H1 (cell line): ENCODE results near the gene RAET1E. TPM values are rescaled to one million over a fixed set of nuclear protein-coding genes. Genes with fewer than 3 reads are reported as not detected.

Experiments
- ASH2L ChIP-seq: fragments of 200-600, 300-600 bp; sonication (generic); IDR thresholded peaks from one replicate; pipeline ENCODE4 v1.7.1; 2017; ENCODE audit warnings: low read length
- CBX8 ChIP-seq: fragments of 300-800, 300-1000 bp; sonication (generic); IDR thresholded peaks from 2 replicates; pipeline ENCODE4 v1.7.1; 2016; ENCODE audit warnings: low read depth, low read length, borderline replicate concordance
- CREB1 ChIP-seq: IDR thresholded peaks from 2 replicates; pipeline ENCODE4 v1.6.1; 2012; ENCODE audit warnings: inconsistent platforms
- EGR1 ChIP-seq: IDR thresholded peaks from 2 replicates; pipeline ENCODE4 v1.6.1; 2011; ENCODE audit warnings: low read depth, low read length, borderline replicate concordance
- PHF8 ChIP-seq: fragments of 200-600 bp; sonication (generic); conservative IDR thresholded peaks from 2 replicates; pipeline ENCODE4 v1.7.1; 2012; ENCODE audit warnings: low read depth, mild to moderate bottlenecking, inconsistent platforms, low read length, moderate library complexity
- POLR2AphosphoS5 ChIP-seq: IDR thresholded peaks from 2 replicates; pipeline ENCODE4 v1.6.1; 2011; ENCODE audit warnings: low read depth, low read length
- RNF2 ChIP-seq: fragments of 200-900, 300-1000 bp; sonication (generic); IDR thresholded peaks from 2 replicates; pipeline ENCODE4 v1.7.1; 2016; ENCODE audit warnings: borderline replicate concordance, low read depth, mild to moderate bottlenecking, antibody characterized with exemption, low read length; ENCODE audit not compliant: poor library complexity, severe bottlenecking; ENCODE audit errors: missing control alignments
- SAP30 ChIP-seq: fragments of 300-600 bp; sonication (generic); IDR thresholded peaks from 2 replicates; pipeline ENCODE4 v1.7.1; 2012; ENCODE audit warnings: low read length, moderate library complexity, mild to moderate bottlenecking, inconsistent platforms; ENCODE audit not compliant: insufficient read depth, insufficient replicate concordance
- polyA plus RNA-seq, 7 experiments: library from polyadenylated mRNA; depleted of rRNA in 3 of 7; stranded (reverse) in 5 of 7; unstranded in 2 of 7; fragments of >200 nt in 5 of 7; fragments of 200-250 nt in 2 of 7; gene quantifications; 1 replicate in 5 of 7; 2 replicates in 1 of 7; 4 replicates in 1 of 7; pipeline versions ENCODE4 v1.2.1 to v1.2.3, GENCODE V29; 2011 to 2013; ENCODE audit warnings: missing spikeins in 2 of 7, mixed read lengths in 2 of 7
- total RNA-seq: library from RNA; stranded (reverse); fragmentation: NEBNext Ultra II Directional; extraction: Animal tissue kit (Norgen Biotek cat#: 25700); gene quantifications from 2 replicates; pipeline ENCODE4 v1.2.1, GENCODE V29; 2021
- TF ChIP-seq, protein P1 (sequence below): fragments of 300-600 bp; sonication (generic); IDR thresholded peaks from 2 replicates; pipeline ENCODE4 v1.7.1; 2012; ENCODE audit warnings: low read length, moderate library complexity, mild to moderate bottlenecking, inconsistent platforms; ENCODE audit not compliant: insufficient replicate concordance

The RAET1E gene
- total and polyA plus RNA-seq, 2 of the 8 experiments (the other 6 are each of a cell fraction or from before 2014, with no cell fraction given): not detected

DNA sequence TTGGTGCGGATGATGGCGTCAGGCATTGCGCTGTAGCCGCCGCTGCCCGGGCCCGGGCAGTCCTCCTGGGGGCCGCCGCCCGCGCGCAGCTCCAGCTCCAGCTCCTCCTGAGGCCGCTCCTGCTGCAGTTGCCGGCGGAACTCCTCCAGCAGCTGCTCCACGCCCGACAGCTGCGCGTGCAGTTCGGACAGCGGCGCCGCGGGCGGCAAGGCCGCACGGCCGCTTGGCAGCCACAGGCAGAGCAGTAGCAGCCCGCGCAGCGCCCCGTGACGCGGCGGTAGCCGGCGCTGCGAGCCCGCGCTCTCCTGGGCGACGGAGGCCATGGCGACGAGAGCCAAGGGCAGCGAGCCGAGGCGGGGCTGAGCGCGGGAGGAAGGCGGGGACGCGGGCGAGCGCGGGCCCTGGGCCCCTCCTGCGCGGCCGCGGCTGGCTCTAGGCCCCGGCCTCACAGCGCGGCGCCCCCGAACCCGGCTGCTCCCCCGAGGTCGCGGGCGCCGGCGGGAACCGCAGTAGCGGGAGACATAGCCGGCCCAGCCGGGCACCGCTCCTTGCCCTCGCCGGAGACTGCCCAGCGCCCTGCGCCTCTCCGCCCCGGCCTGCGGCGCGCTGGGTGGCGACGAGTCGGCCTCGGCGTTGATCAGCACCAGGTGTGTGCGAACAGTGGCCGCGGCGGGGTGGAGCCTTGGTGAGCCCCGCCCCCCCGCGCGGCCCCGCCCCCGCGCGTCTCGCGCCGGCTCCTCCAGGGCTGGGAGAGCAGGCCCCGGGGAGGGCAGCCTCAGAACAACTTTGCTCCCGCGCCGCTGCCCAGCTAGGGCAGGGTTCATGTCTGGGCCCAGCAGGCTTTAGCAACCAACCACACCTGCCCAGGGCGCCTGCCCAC, 34.0 kb downstream of the RAET1E start, which contains the start of gene LRP11 (continued):
- TF ChIP-seq SAP30: no peak
- peak; percentile 67 for TF ChIP-seq POLR2AphosphoS5
- TF ChIP-seq EGR1: peak; percentile 6; the same call in 1 of the 2 replicates
- TF ChIP-seq, protein P1, sequence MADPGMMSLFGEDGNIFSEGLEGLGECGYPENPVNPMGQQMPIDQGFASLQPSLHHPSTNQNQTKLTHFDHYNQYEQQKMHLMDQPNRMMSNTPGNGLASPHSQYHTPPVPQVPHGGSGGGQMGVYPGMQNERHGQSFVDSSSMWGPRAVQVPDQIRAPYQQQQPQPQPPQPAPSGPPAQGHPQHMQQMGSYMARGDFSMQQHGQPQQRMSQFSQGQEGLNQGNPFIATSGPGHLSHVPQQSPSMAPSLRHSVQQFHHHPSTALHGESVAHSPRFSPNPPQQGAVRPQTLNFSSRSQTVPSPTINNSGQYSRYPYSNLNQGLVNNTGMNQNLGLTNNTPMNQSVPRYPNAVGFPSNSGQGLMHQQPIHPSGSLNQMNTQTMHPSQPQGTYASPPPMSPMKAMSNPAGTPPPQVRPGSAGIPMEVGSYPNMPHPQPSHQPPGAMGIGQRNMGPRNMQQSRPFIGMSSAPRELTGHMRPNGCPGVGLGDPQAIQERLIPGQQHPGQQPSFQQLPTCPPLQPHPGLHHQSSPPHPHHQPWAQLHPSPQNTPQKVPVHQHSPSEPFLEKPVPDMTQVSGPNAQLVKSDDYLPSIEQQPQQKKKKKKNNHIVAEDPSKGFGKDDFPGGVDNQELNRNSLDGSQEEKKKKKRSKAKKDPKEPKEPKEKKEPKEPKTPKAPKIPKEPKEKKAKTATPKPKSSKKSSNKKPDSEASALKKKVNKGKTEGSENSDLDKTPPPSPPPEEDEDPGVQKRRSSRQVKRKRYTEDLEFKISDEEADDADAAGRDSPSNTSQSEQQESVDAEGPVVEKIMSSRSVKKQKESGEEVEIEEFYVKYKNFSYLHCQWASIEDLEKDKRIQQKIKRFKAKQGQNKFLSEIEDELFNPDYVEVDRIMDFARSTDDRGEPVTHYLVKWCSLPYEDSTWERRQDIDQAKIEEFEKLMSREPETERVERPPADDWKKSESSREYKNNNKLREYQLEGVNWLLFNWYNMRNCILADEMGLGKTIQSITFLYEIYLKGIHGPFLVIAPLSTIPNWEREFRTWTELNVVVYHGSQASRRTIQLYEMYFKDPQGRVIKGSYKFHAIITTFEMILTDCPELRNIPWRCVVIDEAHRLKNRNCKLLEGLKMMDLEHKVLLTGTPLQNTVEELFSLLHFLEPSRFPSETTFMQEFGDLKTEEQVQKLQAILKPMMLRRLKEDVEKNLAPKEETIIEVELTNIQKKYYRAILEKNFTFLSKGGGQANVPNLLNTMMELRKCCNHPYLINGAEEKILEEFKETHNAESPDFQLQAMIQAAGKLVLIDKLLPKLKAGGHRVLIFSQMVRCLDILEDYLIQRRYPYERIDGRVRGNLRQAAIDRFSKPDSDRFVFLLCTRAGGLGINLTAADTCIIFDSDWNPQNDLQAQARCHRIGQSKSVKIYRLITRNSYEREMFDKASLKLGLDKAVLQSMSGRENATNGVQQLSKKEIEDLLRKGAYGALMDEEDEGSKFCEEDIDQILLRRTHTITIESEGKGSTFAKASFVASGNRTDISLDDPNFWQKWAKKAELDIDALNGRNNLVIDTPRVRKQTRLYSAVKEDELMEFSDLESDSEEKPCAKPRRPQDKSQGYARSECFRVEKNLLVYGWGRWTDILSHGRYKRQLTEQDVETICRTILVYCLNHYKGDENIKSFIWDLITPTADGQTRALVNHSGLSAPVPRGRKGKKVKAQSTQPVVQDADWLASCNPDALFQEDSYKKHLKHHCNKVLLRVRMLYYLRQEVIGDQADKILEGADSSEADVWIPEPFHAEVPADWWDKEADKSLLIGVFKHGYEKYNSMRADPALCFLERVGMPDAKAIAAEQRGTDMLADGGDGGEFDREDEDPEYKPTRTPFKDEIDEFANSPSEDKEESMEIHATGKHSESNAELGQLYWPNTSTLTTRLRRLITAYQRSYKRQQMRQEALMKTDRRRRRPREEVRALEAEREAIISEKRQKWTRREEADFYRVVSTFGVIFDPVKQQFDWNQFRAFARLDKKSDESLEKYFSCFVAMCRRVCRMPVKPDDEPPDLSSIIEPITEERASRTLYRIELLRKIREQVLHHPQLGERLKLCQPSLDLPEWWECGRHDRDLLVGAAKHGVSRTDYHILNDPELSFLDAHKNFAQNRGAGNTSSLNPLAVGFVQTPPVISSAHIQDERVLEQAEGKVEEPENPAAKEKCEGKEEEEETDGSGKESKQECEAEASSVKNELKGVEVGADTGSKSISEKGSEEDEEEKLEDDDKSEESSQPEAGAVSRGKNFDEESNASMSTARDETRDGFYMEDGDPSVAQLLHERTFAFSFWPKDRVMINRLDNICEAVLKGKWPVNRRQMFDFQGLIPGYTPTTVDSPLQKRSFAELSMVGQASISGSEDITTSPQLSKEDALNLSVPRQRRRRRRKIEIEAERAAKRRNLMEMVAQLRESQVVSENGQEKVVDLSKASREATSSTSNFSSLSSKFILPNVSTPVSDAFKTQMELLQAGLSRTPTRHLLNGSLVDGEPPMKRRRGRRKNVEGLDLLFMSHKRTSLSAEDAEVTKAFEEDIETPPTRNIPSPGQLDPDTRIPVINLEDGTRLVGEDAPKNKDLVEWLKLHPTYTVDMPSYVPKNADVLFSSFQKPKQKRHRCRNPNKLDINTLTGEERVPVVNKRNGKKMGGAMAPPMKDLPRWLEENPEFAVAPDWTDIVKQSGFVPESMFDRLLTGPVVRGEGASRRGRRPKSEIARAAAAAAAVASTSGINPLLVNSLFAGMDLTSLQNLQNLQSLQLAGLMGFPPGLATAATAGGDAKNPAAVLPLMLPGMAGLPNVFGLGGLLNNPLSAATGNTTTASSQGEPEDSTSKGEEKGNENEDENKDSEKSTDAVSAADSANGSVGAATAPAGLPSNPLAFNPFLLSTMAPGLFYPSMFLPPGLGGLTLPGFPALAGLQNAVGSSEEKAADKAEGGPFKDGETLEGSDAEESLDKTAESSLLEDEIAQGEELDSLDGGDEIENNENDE: no peak
- peak; percentile 9 for TF ChIP-seq ASH2L
- TF ChIP-seq CBX8: no peak
- TF ChIP-seq CREB1: peak; percentile 16
- TF ChIP-seq RNF2: peak; percentile 41
- TF ChIP-seq PHF8: peak; percentile 77
